ENCODE data around the gene CCR5AS.
A peak's percentile ranks its signal among the peaks of the same experiment; 100 is the strongest.

Gene CCR5AS

DNA sequence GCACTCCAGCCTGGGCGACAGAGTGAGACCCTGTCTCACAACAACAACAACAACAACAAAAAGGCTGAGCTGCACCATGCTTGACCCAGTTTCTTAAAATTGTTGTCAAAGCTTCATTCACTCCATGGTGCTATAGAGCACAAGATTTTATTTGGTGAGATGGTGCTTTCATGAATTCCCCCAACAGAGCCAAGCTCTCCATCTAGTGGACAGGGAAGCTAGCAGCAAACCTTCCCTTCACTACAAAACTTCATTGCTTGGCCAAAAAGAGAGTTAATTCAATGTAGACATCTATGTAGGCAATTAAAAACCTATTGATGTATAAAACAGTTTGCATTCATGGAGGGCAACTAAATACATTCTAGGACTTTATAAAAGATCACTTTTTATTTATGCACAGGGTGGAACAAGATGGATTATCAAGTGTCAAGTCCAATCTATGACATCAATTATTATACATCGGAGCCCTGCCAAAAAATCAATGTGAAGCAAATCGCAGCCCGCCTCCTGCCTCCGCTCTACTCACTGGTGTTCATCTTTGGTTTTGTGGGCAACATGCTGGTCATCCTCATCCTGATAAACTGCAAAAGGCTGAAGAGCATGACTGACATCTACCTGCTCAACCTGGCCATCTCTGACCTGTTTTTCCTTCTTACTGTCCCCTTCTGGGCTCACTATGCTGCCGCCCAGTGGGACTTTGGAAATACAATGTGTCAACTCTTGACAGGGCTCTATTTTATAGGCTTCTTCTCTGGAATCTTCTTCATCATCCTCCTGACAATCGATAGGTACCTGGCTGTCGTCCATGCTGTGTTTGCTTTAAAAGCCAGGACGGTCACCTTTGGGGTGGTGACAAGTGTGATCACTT, 34.1 kb downstream of the CCR5AS start:
- H4K91ac ChIP-seq (ENCODE audit: low read length): no peak overlapping the region
- H3K9ac ChIP-seq (ENCODE audit: low read length): no peak overlapping the region
- no peak overlapping the region for H2AK5ac ChIP-seq (ENCODE audit: low read length, severe bottlenecking)
- no peaks in the 10 kb centered on the region for H3K79me1 ChIP-seq (replicated peaks; ENCODE audit: low read length, poor library complexity, severe bottlenecking)
- H2BK5ac ChIP-seq (ENCODE audit: low read depth, low read length, poor library complexity, severe bottlenecking): no peak overlapping the region
- no peak overlapping the region for H3K4me3 ChIP-seq (ENCODE audit: insufficient read depth in 1 of 2, low read depth in 1 of 2, low read length in 2 of 2)
- H2BK12ac ChIP-seq (ENCODE audit: low read length in 2 of 2): no peak overlapping the region
- H3K18ac ChIP-seq (ENCODE audit: low read depth in 1 of 2, low read length in 2 of 2): no peak overlapping the region
- no peak overlapping the region for H4K8ac ChIP-seq (ENCODE audit: low read length)
- no peak overlapping the region for H3K23ac ChIP-seq (ENCODE audit: low read length in 2 of 2)
- H3K9me3 ChIP-seq (ENCODE audit: control insufficient read depth, low read length): no peaks in the 10 kb centered on the region
- 90% methylated on average over 8 of the region's 9 CpGs for WGBS
- H3K27me3 ChIP-seq (ENCODE audit: control insufficient read depth in 1 of 2, insufficient read depth in 1 of 2, low read length in 2 of 2): peaks cover 30 to 40% of the 10 kb centered on the region in 2 experiments
- no peak overlapping the region for H3K4me2 ChIP-seq (ENCODE audit: low read length, poor library complexity, severe bottlenecking)
- no peak overlapping the region for H3K27ac ChIP-seq (ENCODE audit: low read length, poor library complexity, severe bottlenecking)
- H2BK120ac ChIP-seq (ENCODE audit: low read depth, low read length): no peak overlapping the region
- no peak overlapping the region for H3K4ac ChIP-seq (ENCODE audit: low read depth in 1 of 2, low read length in 2 of 2)
- no peaks in the 10 kb centered on the region for H3K4me1 ChIP-seq (ENCODE audit: control insufficient read depth, insufficient read depth, low read depth, low read length)
- H3K36me3 ChIP-seq (ENCODE audit: control insufficient read depth in 1 of 2, insufficient read depth in 2 of 2, low read depth in 1 of 2, low read length in 2 of 2): no peaks in the 10 kb centered on the region
- peak; percentile 29 for DNase-seq
- H2AFZ ChIP-seq (ENCODE audit: low read depth, low read length): no peak overlapping the region
- no peak overlapping the region for H2BK15ac ChIP-seq (ENCODE audit: low read depth, poor library complexity, severe bottlenecking)
- H3K14ac ChIP-seq (ENCODE audit: low read length in 2 of 2): no peak overlapping the region

DNA sequence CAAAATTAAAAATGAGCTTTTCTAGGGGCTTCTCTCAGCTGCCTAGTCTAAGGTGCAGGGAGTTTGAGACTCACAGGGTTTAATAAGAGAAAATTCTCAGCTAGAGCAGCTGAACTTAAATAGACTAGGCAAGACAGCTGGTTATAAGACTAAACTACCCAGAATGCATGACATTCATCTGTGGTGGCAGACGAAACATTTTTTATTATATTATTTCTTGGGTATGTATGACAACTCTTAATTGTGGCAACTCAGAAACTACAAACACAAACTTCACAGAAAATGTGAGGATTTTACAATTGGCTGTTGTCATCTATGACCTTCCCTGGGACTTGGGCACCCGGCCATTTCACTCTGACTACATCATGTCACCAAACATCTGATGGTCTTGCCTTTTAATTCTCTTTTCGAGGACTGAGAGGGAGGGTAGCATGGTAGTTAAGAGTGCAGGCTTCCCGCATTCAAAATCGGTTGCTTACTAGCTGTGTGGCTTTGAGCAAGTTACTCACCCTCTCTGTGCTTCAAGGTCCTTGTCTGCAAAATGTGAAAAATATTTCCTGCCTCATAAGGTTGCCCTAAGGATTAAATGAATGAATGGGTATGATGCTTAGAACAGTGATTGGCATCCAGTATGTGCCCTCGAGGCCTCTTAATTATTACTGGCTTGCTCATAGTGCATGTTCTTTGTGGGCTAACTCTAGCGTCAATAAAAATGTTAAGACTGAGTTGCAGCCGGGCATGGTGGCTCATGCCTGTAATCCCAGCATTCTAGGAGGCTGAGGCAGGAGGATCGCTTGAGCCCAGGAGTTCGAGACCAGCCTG, 35.1 kb downstream of the CCR5AS start:
- H4K8ac ChIP-seq (ENCODE audit: low read length): no peak overlapping the region
- no peak overlapping the region for H3K27ac ChIP-seq (ENCODE audit: low read length, poor library complexity, severe bottlenecking)
- WGBS: 91% methylated on average over 9 of the region's 10 CpGs
- H3K4me1 ChIP-seq (ENCODE audit: control insufficient read depth, insufficient read depth, low read depth, low read length): no peaks in the 10 kb centered on the region
- no peak overlapping the region for H2AFZ ChIP-seq (ENCODE audit: low read depth, low read length)
- peak overlapping the region in 1 of 2 experiments; percentile 13 for H3K4ac ChIP-seq (ENCODE audit: low read depth in 1 of 2, low read length in 2 of 2)
- no peak overlapping the region for H3K23ac ChIP-seq (ENCODE audit: low read length in 2 of 2)
- peaks cover 27 to 38% of the 10 kb centered on the region in 2 experiments for H3K27me3 ChIP-seq (ENCODE audit: control insufficient read depth in 1 of 2, insufficient read depth in 1 of 2, low read length in 2 of 2)
- no peak overlapping the region for H3K18ac ChIP-seq (ENCODE audit: low read depth in 1 of 2, low read length in 2 of 2)
- H2BK15ac ChIP-seq (ENCODE audit: low read depth, poor library complexity, severe bottlenecking): no peak overlapping the region
- H3K9me3 ChIP-seq (ENCODE audit: control insufficient read depth, low read length): no peaks in the 10 kb centered on the region
- no peak overlapping the region for H2BK12ac ChIP-seq (ENCODE audit: low read length in 2 of 2)
- H2BK5ac ChIP-seq (ENCODE audit: low read depth, low read length, poor library complexity, severe bottlenecking): no peak overlapping the region
- no peak overlapping the region for H3K4me3 ChIP-seq (ENCODE audit: insufficient read depth in 1 of 2, low read depth in 1 of 2, low read length in 2 of 2)
- H4K91ac ChIP-seq (ENCODE audit: low read length): no peak overlapping the region
- H3K4me2 ChIP-seq (ENCODE audit: low read length, poor library complexity, severe bottlenecking): no peak overlapping the region
- H3K14ac ChIP-seq (ENCODE audit: low read length in 2 of 2): no peak overlapping the region
- no peaks in the 10 kb centered on the region for H3K79me1 ChIP-seq (replicated peaks; ENCODE audit: low read length, poor library complexity, severe bottlenecking)
- DNase-seq: no peak
- H2BK120ac ChIP-seq (ENCODE audit: low read depth, low read length): no peak overlapping the region
- no peak overlapping the region for H2AK5ac ChIP-seq (ENCODE audit: low read length, severe bottlenecking)
- H3K9ac ChIP-seq (ENCODE audit: low read length): peak overlapping the region; percentile 41
- H3K36me3 ChIP-seq (ENCODE audit: control insufficient read depth in 1 of 2, insufficient read depth in 2 of 2, low read depth in 1 of 2, low read length in 2 of 2): no peaks in the 10 kb centered on the region

DNA sequence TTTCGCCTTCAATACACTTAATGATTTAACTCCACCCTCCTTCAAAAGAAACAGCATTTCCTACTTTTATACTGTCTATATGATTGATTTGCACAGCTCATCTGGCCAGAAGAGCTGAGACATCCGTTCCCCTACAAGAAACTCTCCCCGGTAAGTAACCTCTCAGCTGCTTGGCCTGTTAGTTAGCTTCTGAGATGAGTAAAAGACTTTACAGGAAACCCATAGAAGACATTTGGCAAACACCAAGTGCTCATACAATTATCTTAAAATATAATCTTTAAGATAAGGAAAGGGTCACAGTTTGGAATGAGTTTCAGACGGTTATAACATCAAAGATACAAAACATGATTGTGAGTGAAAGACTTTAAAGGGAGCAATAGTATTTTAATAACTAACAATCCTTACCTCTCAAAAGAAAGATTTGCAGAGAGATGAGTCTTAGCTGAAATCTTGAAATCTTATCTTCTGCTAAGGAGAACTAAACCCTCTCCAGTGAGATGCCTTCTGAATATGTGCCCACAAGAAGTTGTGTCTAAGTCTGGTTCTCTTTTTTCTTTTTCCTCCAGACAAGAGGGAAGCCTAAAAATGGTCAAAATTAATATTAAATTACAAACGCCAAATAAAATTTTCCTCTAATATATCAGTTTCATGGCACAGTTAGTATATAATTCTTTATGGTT, 35.9 kb downstream of the CCR5AS start, which contains the start of gene CCR5:
CCR5 (plus strand) TSS at position 108 of the 680 bp plus-strand sequence. CDS start 1,957 bp downstream, outside the sequence.
- no peak within 1 kb of the TSS for H2BK12ac ChIP-seq (ENCODE audit: low read length in 2 of 2)
- H2BK5ac ChIP-seq (ENCODE audit: low read depth, low read length, poor library complexity, severe bottlenecking): no peak within 1 kb of the TSS
- H3K23ac ChIP-seq (ENCODE audit: low read length in 2 of 2): no peak within 1 kb of the TSS
- H3K18ac ChIP-seq (ENCODE audit: low read depth in 1 of 2, low read length in 2 of 2): no peak within 1 kb of the TSS
- no peak within 1 kb of the TSS for H2AFZ ChIP-seq (ENCODE audit: low read depth, low read length)
- H3K27ac ChIP-seq (ENCODE audit: low read length, poor library complexity, severe bottlenecking): no peak within 1 kb of the TSS
- no peaks in the 10 kb centered on the region for H3K9me3 ChIP-seq (ENCODE audit: control insufficient read depth, low read length)
- H3K4ac ChIP-seq (ENCODE audit: low read depth in 1 of 2, low read length in 2 of 2): peak within 1 kb of the TSS in 1 of 2 experiments; percentile 13
- no peak within 1 kb of the TSS for H3K4me2 ChIP-seq (ENCODE audit: low read length, poor library complexity, severe bottlenecking)
- no peak within 1 kb of the TSS for H4K91ac ChIP-seq (ENCODE audit: low read length)
- no peak within 1 kb of the TSS for H3K14ac ChIP-seq (ENCODE audit: low read length in 2 of 2)
- no peak within 1 kb of the TSS for H2BK120ac ChIP-seq (ENCODE audit: low read depth, low read length)
- no peaks in the 10 kb centered on the region for H3K36me3 ChIP-seq (ENCODE audit: control insufficient read depth in 1 of 2, insufficient read depth in 2 of 2, low read depth in 1 of 2, low read length in 2 of 2)
- no peak for DNase-seq
- no peak within 1 kb of the TSS for H4K8ac ChIP-seq (ENCODE audit: low read length)
- peak within 1 kb of the TSS; percentile 41 for H3K9ac ChIP-seq (ENCODE audit: low read length)
- H2AK5ac ChIP-seq (ENCODE audit: low read length, severe bottlenecking): no peak within 1 kb of the TSS
- no peaks in the 10 kb centered on the region for H3K4me1 ChIP-seq (ENCODE audit: control insufficient read depth, insufficient read depth, low read depth, low read length)
- no peaks in the 10 kb centered on the region for H3K79me1 ChIP-seq (replicated peaks; ENCODE audit: low read length, poor library complexity, severe bottlenecking)
- H3K4me3 ChIP-seq (ENCODE audit: insufficient read depth in 1 of 2, low read depth in 1 of 2, low read length in 2 of 2): no peak within 1 kb of the TSS
- no peak within 1 kb of the TSS for H2BK15ac ChIP-seq (ENCODE audit: low read depth, poor library complexity, severe bottlenecking)
- 63% methylated on average over 2 of the region's 5 CpGs for WGBS
- peaks cover 23 to 39% of the 10 kb centered on the region in 2 experiments for H3K27me3 ChIP-seq (ENCODE audit: control insufficient read depth in 1 of 2, insufficient read depth in 1 of 2, low read length in 2 of 2)
